ENCODE results near the gene VASN.

Gene VASN

GRCh38 chr16:4354512-4355409, 16.9 kb upstream of the VASN start:
- DNase-seq = no peak

- no peak for DNase-seq
Measured at GRCh38 chr16:4356820-4357219, 14.8 kb upstream of the VASN start.

- no peak for DNase-seq
Measured at GRCh38 chr16:4358236-4358635, 13.4 kb upstream of the VASN start.

- DNase-seq = no peak
Measured at GRCh38 chr16:4358831-4359561, 12.7 kb upstream of the VASN start.

- no peak for DNase-seq
Measured at GRCh38 chr16:4359914-4360313, 11.7 kb upstream of the VASN start.

- DNase-seq = no peak
Measured at GRCh38 chr16:4360538-4361021, 11.1 kb upstream of the VASN start.

- DNase-seq = no peak
Measured at GRCh38 chr16:4361033-4361943, 10.4 kb upstream of the VASN start.

- no peak for DNase-seq
Measured at GRCh38 chr16:4361944-4362311, 9.7 kb upstream of the VASN start.

- DNase-seq = no peak
Measured at GRCh38 chr16:4362476-4363135, 9.0 kb upstream of the VASN start.

- no peak for DNase-seq
Measured at GRCh38 chr16:4364196-4365013, 7.2 kb upstream of the VASN start.

GRCh38 chr16:4365014-4365406, 6.6 kb upstream of the VASN start:
- DNase-seq = no peak

GRCh38 chr16:4365615-4366014, 6.0 kb upstream of the VASN start:
- no peak for DNase-seq

GRCh38 chr16:4366016-4366415, 5.6 kb upstream of the VASN start:
- no peak for DNase-seq

GRCh38 chr16:4367393-4367856, 4.2 kb upstream of the VASN start:
- no peak for DNase-seq

- DNase-seq = no peak
Measured at GRCh38 chr16:4369007-4369733, 2.5 kb upstream of the VASN start.

GRCh38 chr16:4370151-4370550, 1.5 kb upstream of the VASN start:
- DNase-seq = no peak

- DNase-seq = no peak
Measured at GRCh38 chr16:4370570-4371356, 885 bp upstream of the VASN start.

- DNase-seq = no peak
Measured at GRCh38 chr16:4372001-4372577, 441 bp downstream of the VASN start.

- DNase-seq = no peak
Measured at GRCh38 chr16:4372578-4373355, 1.1 kb downstream of the VASN start.
